Fibroblast of skin of abdomen (primary cell): ENCODE results near the gene N4BP2L2.

ENCODE experiments used
- DNase-seq: peaks from one replicate; pipeline ENCODE4 v3.0.0-alpha.2; 2013

N4BP2L2 gene

GRCh38 chr13:32425158-32425557 is 113.4 kb downstream of the N4BP2L2 start:
- DNase-seq: no peak

GRCh38 chr13:32423592-32423991 is 115.0 kb downstream of the N4BP2L2 start:
- DNase-seq: no peak

- DNase-seq: no peak
Observed at GRCh38 chr13:32419862-32420261, 118.7 kb downstream of the N4BP2L2 start.

- DNase-seq: no peak
Observed at GRCh38 chr13:32417995-32418394, 120.6 kb downstream of the N4BP2L2 start.

GRCh38 chr13:32415019-32415418 is 123.6 kb downstream of the N4BP2L2 start:
- no peak for DNase-seq

- DNase-seq: no peak
Observed at GRCh38 chr13:32414580-32414979, 124.0 kb downstream of the N4BP2L2 start.

- no peak for DNase-seq
Observed at GRCh38 chr13:32413284-32413683, 125.3 kb downstream of the N4BP2L2 start.

GRCh38 chr13:32409561-32410421 is 128.8 kb downstream of the N4BP2L2 start:
- DNase-seq: peak; percentile 79

GRCh38 chr13:32409001-32409313 is 129.6 kb downstream of the N4BP2L2 start:
- no peak for DNase-seq

- no peak for DNase-seq
Observed at GRCh38 chr13:32408296-32409000, 130.1 kb downstream of the N4BP2L2 start.

GRCh38 chr13:32407854-32408253 is 130.7 kb downstream of the N4BP2L2 start:
- no peak for DNase-seq

GRCh38 chr13:32403108-32403507 is 135.5 kb downstream of the N4BP2L2 start:
- no peak for DNase-seq

- DNase-seq: no peak
Observed at GRCh38 chr13:32391101-32391619, 147.4 kb downstream of the N4BP2L2 start.

GRCh38 chr13:32390484-32390883 is 148.1 kb downstream of the N4BP2L2 start:
- no peak for DNase-seq

- no peak for DNase-seq
Observed at GRCh38 chr13:32390048-32390447, 148.5 kb downstream of the N4BP2L2 start.

GRCh38 chr13:32385410-32385809 is 153.2 kb downstream of the N4BP2L2 start:
- DNase-seq: no peak

GRCh38 chr13:32384702-32385101 is 153.9 kb downstream of the N4BP2L2 start:
- DNase-seq: no peak

GRCh38 chr13:32383836-32384618 is 154.6 kb downstream of the N4BP2L2 start:
- DNase-seq: no peak
